ENCODE measurements around the gene KLHL6.
A peak's percentile ranks its signal among the peaks of the same experiment; 100 is the strongest.
"Not testable (repeated sequence)": the region's sequence is repeated elsewhere in the genome, so short reads cannot be mapped to it uniquely, and the experiment has no call there.

Gene KLHL6, protein sequence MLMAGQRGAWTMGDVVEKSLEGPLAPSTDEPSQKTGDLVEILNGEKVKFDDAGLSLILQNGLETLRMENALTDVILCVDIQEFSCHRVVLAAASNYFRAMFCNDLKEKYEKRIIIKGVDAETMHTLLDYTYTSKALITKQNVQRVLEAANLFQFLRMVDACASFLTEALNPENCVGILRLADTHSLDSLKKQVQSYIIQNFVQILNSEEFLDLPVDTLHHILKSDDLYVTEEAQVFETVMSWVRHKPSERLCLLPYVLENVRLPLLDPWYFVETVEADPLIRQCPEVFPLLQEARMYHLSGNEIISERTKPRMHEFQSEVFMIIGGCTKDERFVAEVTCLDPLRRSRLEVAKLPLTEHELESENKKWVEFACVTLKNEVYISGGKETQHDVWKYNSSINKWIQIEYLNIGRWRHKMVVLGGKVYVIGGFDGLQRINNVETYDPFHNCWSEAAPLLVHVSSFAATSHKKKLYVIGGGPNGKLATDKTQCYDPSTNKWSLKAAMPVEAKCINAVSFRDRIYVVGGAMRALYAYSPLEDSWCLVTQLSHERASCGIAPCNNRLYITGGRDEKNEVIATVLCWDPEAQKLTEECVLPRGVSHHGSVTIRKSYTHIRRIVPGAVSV

GRCh38 chr3:183555541-183556081 is at the start of gene KLHL6:
Gene KLHL6, minus strand, starts transcription at chr3:183555706. Its CDS starts 53 bp downstream, at chr3:183555653.
- DNase-seq: peak; percentile 80 to 84

DNA sequence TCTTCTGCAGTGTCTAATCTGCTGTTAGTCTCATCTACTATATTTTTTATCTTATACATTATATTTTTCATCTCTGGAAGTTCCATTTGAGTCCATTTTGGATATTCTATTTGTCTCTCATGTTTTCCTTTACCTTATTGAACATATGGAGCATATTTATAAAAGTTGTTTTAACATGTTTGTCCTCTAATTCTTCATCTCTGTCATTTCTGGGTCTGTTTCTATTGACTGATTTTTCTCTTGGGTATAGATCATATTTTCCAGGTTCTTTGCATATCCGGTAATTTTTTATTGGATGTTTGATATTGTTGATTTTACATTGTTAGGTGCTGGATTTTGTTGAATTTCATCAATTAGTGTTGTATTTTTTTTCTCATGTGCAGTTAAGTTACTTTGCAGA is 42.5 kb upstream of the KLHL6 start:
- no peak for DNase-seq

- DNase-seq: no peak
Observed at GRCh38 chr3:183594636-183595035, 39.1 kb upstream of the KLHL6 start.

DNA sequence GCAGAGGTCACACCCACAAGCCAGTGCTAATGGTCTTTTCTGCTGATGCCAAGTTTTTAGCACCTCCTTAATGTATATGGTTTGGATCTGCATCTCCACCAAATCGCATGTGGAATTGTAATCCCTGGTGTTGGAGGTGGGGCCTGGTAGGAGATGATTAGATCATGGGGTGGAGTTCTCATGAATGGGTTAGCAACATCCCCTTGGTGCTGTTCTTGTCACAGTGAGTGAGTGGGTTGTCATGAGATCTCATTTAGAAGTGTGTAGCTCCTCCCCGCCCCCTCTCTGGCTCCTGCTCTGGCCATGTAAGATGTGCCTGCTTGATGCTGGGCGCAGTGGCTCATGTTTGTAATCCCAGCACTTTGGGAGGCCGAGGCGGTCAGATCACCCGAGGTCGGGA is 37.3 kb upstream of the KLHL6 start:
- DNase-seq: no peak

DNA sequence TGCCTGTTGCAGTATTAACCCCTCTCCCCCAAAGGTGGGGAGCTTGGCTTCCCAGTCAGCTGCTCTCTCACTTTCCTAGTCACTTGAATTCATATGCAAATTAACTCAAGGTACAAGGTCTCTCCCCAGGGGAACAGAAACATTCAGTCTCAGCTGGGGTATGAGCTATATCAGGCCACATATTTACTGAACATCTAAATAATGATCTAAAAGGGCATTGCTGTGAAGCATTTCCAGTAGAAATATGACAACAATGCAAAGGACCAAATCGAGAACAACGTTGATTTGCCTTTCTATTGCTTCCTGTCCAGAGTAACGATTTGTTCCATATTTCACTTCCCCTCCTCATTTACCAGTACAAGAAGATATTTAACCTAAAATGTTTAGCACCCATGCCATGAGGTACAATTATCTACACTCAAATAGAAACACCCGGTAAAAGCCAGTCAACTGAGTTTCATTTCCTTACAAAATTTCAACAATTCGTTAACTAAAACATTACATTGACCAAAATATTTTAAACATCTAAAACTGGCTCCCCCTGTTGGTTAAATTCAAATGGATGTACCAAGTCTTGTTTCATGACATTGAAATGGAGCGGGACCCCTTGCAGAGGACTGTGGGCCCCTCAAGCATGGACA is 36.5 kb upstream of the KLHL6 start:
- DNase-seq: no peak

DNA sequence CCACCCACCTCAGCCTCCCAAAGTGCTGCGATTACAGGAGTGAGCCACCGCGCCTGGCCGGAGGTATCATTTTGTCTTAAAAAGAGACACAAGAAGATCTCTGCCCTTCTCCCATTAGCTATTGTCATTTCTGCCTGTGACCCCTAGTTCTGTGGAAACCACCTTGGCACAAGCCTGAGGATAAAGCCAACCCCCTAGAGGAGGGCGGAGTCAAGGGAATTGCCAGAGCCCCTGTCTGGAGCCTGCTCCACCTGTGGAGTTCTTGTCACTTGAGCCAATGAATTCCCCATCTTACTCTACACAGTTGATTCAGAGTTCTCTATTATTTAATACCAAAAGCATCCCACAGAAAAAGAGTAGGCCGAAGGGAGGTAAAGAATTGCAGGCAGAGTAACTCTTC is 34.9 kb upstream of the KLHL6 start:
- no peak for DNase-seq

GRCh38 chr3:183587336-183587735 is 31.8 kb upstream of the KLHL6 start:
- DNase-seq: no peak

DNA sequence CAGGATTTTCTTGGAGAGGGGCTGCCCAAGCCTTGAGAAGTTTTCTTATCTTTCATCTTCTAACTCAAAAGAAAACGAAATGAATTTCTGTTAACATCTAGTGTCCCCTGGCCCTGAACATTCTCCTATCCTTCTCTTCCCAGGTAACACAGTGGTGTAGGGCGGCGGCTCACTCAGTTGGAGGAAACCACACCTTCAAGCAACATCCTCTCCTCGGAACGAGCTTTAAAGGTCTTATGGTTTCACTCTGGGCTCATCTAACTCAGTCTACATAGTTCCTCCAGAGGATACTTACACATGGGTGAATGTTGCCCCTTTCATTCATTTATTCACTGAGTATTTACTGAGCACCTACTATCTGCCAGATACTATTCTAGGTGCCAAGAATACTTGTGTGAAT is 31.0 kb upstream of the KLHL6 start:
- no peak for DNase-seq

DNA sequence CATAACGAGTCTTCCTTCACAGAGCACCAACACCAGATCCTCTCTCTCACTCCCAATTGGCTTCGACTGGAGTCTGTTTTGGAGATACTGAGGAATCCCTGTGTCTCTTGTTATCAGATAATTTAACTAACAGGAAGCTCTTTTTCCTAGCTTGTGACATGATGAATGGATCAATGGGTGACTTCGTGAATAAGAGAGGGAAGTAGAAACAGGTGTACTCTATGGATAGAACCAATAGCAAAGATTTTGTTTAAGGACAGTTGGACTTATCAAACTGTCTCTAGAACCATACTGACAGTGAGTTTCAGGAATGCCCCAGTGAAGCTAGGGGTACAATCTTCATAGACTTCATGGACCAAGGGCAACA is 29.4 kb upstream of the KLHL6 start:
- DNase-seq: no peak

DNA sequence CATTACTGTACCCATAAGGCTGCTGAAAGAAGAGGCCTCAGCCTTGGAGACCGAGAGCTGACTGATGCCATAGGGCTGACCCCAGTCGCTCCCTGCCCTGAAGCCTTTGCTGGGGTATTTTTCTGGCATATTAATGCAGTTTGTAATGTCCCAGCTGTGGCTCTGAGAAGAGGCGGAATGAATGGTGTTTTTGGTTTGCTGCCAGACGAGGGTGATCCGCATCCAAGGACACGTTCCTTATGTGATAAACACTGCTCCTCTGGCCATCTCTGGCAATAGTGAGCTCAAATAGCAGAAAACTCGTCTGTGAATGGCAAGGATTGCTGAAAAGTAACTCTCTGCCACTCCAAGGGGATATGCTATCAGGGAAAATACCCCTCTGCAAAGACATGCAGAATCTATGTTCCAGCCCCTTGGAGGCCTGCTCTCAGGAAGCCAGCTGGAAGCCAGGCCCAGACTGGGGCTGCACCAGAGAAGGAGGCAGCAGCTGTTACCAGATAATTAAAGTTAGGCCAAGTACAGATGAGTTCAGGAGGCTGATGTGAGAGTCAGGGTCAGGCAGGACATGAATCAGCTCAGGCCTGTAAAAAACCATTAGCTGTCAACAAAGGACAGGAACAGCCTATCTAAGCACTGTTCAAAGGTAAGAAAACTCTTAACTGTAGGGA is 28.9 kb upstream of the KLHL6 start:
- no peak for DNase-seq

GRCh38 chr3:183583331-183584245 is 28.1 kb upstream of the KLHL6 start:
- no peak for DNase-seq

GRCh38 chr3:183582161-183582560 is 26.7 kb upstream of the KLHL6 start:
- no peak for DNase-seq

- no peak for DNase-seq
Observed at GRCh38 chr3:183581496-183582155, 26.1 kb upstream of the KLHL6 start.

DNA sequence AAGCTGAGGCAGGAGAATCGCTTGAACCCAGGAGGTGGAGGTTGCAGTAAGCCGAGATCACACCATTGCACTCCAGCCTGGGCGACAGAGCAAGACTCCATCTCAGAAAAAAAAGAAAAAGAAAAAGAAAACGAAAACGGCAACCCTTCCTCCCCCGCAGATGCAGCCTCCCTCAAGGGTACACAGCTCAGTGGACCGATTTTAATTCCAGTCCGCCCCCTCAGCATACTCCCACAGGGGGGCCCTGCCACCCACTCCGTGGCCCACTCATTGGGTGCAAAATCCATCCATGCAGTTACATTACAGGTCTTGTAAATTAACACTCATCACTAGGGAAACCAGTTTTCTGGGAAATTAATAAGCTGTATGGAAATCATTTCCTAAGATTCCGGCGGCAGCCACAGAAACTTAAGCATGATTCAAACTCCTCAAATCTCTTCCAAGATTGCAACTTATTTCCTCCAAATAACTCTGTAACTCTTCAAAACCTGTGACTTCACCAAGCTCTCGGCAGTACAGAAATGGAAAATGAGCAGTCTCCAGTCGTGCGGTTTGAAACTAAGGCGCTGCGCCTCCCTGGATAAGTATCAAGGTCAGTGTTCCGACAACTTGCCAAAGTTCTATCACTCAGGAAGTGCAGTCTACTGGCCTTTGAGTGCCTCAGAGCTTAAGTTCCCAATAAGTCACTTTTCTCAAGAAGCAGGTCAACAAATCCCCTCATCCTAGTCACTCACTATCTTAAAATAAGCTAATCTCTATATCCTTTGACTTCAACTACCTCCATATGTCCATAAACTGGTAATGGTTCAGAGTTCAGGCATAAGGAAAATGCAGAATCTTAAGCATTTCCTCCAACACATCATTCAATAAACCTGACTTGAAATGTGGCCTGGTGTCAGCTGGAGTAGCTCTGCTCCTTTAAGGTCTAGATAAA is 24.7 kb upstream of the KLHL6 start:
- DNase-seq: no peak

DNA sequence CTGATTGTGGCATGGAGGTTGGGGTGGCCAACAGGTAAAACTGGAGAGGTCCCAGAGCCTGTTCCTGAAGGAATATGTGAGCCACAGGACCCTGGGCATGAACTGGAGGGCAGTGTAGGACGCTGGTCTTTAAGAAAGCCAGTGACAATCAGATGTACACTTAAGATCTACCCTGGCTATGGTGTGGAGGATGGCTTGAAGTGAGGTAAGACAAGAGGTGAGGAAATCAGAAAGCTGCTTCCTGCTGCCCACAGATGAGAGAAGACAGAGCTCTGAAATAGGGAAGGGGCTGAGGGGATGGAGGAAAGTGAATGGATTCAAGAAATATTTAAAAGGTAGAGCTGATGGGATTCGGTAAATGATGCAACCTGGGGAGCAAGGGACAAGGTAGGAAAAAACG is 22.7 kb upstream of the KLHL6 start:
- no peak for DNase-seq

DNA sequence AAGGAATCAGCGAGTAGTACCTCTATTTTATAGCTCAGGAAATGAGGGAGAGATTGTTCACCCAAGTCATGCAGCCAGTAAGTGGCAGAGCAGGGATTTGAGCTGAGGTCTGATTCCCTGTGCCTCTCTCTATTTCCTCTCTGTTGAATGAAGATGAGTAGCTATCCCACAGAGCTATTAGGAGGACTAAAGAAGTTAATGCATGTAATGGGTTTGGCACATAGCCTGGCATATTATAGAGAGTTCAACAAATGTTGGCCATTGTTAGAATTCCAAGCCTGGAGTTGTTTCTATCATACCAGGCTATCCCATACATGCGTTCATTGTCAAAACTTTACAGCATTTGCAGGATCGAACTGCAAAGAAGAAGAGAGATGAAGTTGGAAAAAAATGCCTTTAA is 21.8 kb upstream of the KLHL6 start:
- no peak for DNase-seq

GRCh38 chr3:183576487-183577107 is 21.1 kb upstream of the KLHL6 start:
- DNase-seq: no peak

GRCh38 chr3:183572935-183573334 is 17.4 kb upstream of the KLHL6 start:
- no peak for DNase-seq

DNA sequence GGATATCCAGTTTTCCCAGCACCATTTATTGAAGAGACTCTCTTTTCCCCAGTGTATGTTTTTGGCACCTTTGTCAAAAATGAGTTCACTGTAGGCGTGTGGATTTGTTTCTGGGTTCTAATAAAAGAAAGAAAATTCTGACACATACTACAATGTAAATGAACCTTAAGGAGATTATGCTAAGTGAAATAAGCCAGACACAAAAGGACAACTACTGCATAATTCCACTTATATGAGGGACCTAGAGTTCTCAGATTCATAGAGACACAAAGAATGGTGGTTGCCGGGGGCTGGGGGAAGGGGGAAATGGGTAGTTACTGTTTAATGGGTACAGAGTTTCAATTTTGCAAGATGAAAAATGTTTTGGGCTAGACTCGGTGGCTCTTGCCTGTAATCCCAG is 14.7 kb upstream of the KLHL6 start:
- DNase-seq: not testable (repeated sequence)

DNA sequence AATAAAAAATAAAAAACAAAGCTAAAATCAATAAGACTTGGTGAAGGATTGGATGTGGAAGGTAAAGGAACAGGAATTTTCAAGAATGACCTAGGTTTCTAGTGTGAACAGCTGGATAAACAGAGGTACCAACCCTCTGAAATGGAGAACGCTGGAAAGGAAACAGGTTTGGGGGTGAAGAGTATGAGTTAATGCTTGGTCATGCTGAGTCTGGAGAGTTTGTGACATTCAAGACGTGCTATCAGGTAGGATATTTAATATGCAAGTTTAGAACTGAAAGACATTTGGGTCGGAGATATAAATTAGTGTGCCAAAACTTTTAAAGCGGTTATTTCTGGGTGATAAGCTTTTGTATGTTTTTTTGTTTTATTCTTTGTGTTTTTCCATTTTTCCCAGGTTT is 11.4 kb upstream of the KLHL6 start:
- no peak for DNase-seq

Data from activated T-cell treated with anti-CD3 and anti-CD28 coated beads, Interleukin-2, amount 50 U/mL, for 48 hours (primary cell).